Activated gamma-delta T cell (primary cell): Measurements from ENCODE around the gene YBX1.
"Not testable (repeated sequence)": the region's sequence is repeated elsewhere in the genome, so short reads cannot be mapped to it uniquely, and the experiment has no call there.

ENCODE experiments used
- DNase-seq: peaks from one replicate; lab custom pipeline; 2025; lab: John Stamatoyannopoulos, UW

Gene YBX1

DNA sequence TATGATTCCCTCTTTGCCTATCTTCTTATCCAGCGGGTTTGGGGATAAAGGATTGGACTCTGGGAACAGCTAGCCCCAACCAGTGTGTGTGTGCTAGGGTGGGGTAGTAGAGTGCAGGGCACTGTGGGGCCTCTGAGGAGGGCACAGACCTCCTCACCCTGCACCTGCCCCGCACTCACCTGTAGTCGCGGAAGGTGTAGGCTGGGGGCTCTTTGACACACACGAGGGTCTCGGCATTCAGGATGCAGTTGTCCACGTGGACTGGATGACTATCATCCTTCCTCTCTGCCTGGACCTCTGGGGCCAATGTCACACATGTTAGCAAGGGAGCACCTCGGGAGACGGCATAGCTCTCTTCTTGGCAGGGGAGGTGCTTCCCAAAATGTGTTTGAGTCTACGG is 65.8 kb downstream of the YBX1 start:
- no peak for DNase-seq

DNA sequence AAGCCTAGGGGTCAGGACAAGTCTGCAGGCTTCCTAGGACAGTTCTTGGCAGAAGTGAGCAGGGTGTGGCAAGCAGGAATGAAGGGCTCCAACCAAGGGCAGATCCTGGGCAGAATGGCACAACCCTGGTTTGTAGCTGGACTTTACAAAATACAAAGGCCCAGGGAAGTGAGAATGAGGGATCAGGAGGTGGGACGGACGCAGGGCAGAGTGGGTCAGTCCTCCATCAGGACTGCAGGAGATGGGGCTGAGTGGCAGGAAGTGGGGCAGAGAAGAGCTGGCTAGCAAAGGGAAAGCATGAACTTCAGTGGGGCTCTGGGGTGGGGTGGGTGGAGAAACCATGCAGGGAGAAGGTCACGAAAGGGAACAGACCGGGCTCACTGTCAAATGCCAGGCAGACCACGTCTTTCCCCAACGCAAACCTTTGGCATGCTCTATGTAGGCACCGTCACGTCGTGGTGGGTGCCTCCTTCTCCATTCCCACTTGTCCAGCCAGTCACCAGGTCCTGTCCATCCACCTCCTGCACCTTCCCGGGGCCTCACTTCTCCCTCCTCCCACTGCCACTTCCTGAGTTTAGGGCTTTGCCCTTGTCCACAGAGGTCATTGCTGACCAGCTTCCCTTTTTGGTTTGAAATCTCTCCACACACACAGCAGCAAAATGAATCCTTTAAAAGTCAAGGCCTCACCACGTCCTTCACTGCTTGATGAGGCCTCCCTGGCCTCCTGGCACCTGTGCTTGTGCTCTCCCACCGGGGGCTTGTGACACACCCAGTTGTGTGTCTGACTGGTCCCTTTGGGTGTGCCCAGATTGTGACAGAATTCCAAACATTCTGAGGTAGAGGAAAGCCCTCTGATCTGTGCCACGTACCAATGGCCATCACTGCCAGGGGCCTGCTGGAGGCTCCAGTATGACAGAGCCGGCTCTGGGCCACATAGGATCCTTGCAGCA is 66.5 kb downstream of the YBX1 start:
- DNase-seq, result no peak

DNA sequence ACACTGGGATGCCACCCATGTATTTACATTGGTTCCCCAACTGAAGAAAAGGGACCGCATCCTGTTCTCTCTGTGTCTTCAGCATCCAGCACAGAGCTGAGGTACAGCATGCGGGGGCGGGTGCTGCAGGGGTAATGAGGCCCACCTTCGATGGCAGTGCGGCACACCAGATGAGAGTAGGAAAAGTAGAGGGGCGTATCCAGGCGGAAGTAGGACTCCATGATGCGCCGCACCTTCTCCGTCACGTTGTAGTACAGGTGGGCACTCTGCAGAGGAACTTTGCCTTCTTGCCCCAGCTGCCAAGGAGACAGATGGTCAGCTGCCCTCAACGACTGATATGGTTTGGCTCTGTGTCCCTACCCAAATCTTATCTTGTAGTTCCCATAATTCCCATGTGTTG is 67.8 kb downstream of the YBX1 start:
- no peak for DNase-seq

DNA sequence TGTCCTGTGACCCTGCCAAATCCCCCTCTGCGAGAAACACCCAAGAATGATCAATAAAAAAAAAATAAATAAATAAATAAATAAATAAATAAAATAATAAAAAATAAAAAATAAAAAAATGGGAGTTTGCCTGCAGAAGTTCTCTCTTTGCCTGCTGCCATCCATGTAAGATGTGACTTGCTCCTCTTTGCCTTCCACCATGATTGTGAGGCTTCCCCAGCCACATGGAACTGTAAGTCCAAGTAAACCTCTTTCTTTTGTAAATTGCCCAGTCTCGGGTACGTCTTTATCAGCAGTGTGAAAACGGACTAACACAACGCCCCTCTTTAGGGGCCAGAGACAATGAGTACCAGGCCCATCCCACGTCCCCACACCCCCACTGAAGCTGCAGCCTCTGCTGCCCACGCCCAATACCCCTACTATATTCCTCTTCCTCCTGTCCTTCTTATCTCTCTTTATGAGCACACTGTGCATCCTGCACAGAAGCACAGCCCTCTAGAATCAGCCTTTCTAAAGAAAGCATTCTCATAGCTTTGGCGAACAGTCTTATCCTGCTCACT is 69.4 kb downstream of the YBX1 start:
- not testable (repeated sequence) for DNase-seq

DNA sequence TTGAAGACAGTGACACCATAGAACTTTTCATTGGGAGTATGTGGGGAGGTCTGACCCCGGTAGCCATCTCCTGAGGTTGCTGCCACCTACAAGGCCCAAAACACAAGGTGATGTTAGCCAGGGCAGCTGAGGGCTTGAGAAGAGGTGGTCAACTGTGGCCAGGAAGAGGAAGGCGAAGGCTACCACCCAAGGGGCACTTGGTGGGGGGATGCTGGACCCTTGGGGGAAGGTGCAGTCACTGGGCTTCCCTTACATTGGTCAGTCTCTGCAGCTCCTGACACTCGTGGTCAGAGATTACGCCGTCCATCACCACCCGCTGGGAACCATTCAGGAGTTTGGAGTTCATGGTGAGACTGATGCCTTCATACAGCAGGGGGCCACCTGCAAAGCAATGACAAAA is 70.1 kb downstream of the YBX1 start:
- DNase-seq, result no peak

DNA sequence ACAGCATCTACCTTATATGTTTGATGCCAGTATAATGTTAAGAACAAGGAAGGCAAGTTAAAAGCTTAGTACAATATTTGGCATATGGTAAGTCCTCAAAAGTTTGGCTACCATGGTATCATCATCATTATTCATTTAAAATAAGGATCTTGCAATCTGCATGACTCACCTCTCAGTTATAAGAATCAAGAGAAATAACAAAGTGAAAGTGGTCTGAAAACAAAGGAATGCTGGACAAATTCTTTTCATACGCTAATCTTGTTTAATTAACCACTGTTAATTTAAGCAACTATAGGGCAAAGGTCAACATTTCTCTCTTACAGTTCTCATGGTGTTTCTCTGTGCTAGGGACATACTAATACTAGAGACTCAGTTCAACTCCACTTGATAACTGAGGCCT is 70.9 kb downstream of the YBX1 start:
- DNase-seq, result no peak
